8988T (cell line): ENCODE results near the gene TOB1.

Experiments
- DNase-seq: peaks from one replicate; pipeline ENCODE4 v3.0.0; 2011

The TOB1 gene

GRCh38 chr17:50829332-50829731 is 36.8 kb downstream of the TOB1 start:
- no peak for DNase-seq

- no peak for DNase-seq
Measured at GRCh38 chr17:50828508-50829170, 37.5 kb downstream of the TOB1 start.

GRCh38 chr17:50825188-50825587 is 41.0 kb downstream of the TOB1 start:
- no peak for DNase-seq

GRCh38 chr17:50824429-50824828 is 41.7 kb downstream of the TOB1 start:
- DNase-seq, result no peak

GRCh38 chr17:50822550-50822949 is 43.6 kb downstream of the TOB1 start:
- no peak for DNase-seq

- DNase-seq, result no peak
Measured at GRCh38 chr17:50820651-50821050, 45.5 kb downstream of the TOB1 start.

GRCh38 chr17:50818921-50819657 is 47.1 kb downstream of the TOB1 start:
- DNase-seq, result no peak

- no peak for DNase-seq
Measured at GRCh38 chr17:50818261-50818660, 47.9 kb downstream of the TOB1 start.

GRCh38 chr17:50817838-50818237 is 48.3 kb downstream of the TOB1 start:
- DNase-seq, result no peak

- no peak for DNase-seq
Measured at GRCh38 chr17:50816771-50817751, 49.1 kb downstream of the TOB1 start.

GRCh38 chr17:50816271-50816670 is 49.9 kb downstream of the TOB1 start:
- no peak for DNase-seq

GRCh38 chr17:50815400-50815799 is 50.8 kb downstream of the TOB1 start:
- no peak for DNase-seq

- DNase-seq, result no peak
Measured at GRCh38 chr17:50813583-50813982, 52.6 kb downstream of the TOB1 start.
